Chondrocyte (in vitro differentiated cells): ENCODE results near the gene ZNF136. TPM values are rescaled to one million over a fixed set of nuclear protein-coding genes. Genes with fewer than 3 reads are reported as not detected.

ENCODE experiments used
- DNase-seq: peaks from one replicate; pipeline ENCODE4 v3.0.0; 2021; ENCODE audit warnings: mixed read lengths, low spot score
- H3K27ac Mint-ChIP-seq: one replicate; pipeline ENCODE4 v1.8.0; 2021; ENCODE audit warnings: mild to moderate bottlenecking, moderate library complexity, mixed read lengths; ENCODE audit not compliant: unreplicated experiment
- H3K27me3 Mint-ChIP-seq: 2 replicates; pipeline ENCODE4 v1.8.0; 2021; ENCODE audit warnings: low read depth, mixed read lengths
- H3K36me3 Mint-ChIP-seq: 2 replicates; pipeline ENCODE4 v1.8.0; 2021; ENCODE audit warnings: low read depth, mixed read lengths
- H3K4me1 Mint-ChIP-seq: 2 replicates; pipeline ENCODE4 v1.8.0; 2021; ENCODE audit warnings: low read depth, mild to moderate bottlenecking, mixed read lengths
- H3K4me3 Mint-ChIP-seq: one replicate; pipeline ENCODE4 v1.8.0; 2021; ENCODE audit warnings: mild to moderate bottlenecking, moderate library complexity, mixed read lengths; ENCODE audit not compliant: unreplicated experiment
- H3K9me3 Mint-ChIP-seq: 2 replicates; pipeline ENCODE4 v1.8.0; 2021; ENCODE audit warnings: low read depth, mixed read lengths
- total RNA-seq: library from RNA; stranded (reverse); gene quantifications from 3 replicates; pipeline ENCODE4 v1.2.1, GENCODE V29; 2021
- TF ChIP-seq, protein P1 (sequence below): fragments of 200-600 bp; sonication (generic); IDR thresholded peaks from 2 replicates; pipeline ENCODE4 v1.5.0; 2021; ENCODE audit warnings: antibody characterized with exemption, mild to moderate bottlenecking, moderate library complexity

The ZNF136 gene
- total RNA-seq, 1 donor from 2014 or later, result 7.1 TPM

GRCh38 chr19:12194827-12195731 is 32.2 kb downstream of the ZNF136 start:
- Mint-ChIP-seq H3K36me3 (peaks cover 62% of the 10 kb centered on the region), H3K27me3 (no peaks in the 10 kb centered on the region), H3K4me1 (no peaks in the 10 kb centered on the region), H3K4me3 (no peak overlapping the region), H3K27ac (no peak overlapping the region), H3K9me3 (peaks cover 64% of the 10 kb centered on the region)
- TF ChIP-seq, protein P1, sequence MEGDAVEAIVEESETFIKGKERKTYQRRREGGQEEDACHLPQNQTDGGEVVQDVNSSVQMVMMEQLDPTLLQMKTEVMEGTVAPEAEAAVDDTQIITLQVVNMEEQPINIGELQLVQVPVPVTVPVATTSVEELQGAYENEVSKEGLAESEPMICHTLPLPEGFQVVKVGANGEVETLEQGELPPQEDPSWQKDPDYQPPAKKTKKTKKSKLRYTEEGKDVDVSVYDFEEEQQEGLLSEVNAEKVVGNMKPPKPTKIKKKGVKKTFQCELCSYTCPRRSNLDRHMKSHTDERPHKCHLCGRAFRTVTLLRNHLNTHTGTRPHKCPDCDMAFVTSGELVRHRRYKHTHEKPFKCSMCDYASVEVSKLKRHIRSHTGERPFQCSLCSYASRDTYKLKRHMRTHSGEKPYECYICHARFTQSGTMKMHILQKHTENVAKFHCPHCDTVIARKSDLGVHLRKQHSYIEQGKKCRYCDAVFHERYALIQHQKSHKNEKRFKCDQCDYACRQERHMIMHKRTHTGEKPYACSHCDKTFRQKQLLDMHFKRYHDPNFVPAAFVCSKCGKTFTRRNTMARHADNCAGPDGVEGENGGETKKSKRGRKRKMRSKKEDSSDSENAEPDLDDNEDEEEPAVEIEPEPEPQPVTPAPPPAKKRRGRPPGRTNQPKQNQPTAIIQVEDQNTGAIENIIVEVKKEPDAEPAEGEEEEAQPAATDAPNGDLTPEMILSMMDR, result no peak
- no peak for DNase-seq

- Mint-ChIP-seq H3K9me3 (peaks cover 62% of the 10 kb centered on the region), H3K4me3 (no peak overlapping the region), H3K36me3 (peaks cover 56% of the 10 kb centered on the region), H3K4me1 (no peaks in the 10 kb centered on the region), H3K27me3 (no peaks in the 10 kb centered on the region), H3K27ac (no peak overlapping the region)
- DNase-seq, result no peak
- TF ChIP-seq, protein P1, result no peak
Observed at GRCh38 chr19:12198136-12198535, 35.2 kb downstream of the ZNF136 start.

DNA sequence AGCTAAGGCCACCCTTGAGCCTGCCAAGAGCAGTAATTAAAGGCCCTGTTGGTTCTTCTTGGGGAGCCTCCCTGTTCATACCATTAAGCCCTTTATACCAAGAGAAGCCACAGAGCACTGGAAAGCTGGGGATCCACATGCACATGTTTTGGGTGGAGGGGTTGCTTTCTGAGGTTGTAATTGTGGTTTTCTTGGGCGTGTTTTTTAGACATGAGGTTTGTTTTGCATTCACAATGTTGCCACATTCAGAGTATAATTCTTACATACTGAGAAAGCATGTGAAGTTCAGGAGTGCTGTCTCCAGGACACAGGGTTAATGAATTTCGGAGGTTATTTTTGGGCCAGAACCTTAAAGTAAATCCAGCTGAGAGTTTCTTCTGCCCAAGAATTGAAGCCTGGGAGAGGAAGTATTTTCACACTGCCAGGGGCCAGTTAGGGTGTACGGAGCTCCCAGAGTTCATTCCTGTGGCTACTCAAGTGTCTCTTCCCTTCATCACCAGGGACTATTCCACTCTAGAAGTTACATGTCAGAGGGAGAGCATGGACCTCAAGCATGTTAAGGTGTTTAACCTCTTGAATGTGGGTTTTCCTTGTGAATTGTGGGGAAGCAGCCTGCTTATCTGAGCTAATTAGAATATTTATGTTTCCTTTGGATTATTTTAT is 37.0 kb downstream of the ZNF136 start:
- H3K27ac Mint-ChIP-seq, result no peak overlapping the region
- H3K4me3 Mint-ChIP-seq, result no peak overlapping the region
- H3K36me3 Mint-ChIP-seq, result peaks cover 52% of the 10 kb centered on the region
- TF ChIP-seq, protein P1, result no peak
- peaks cover 65% of the 10 kb centered on the region for H3K9me3 Mint-ChIP-seq
- no peaks in the 10 kb centered on the region for H3K4me1 Mint-ChIP-seq
- DNase-seq, result no peak
- no peaks in the 10 kb centered on the region for H3K27me3 Mint-ChIP-seq

GRCh38 chr19:12202250-12202649 is 39.4 kb downstream of the ZNF136 start:
- no peak for DNase-seq
- Mint-ChIP-seq H3K27me3 (no peaks in the 10 kb centered on the region), H3K9me3 (peaks cover 65% of the 10 kb centered on the region), H3K4me3 (no peak overlapping the region), H3K36me3 (peaks cover 51% of the 10 kb centered on the region), H3K27ac (no peak overlapping the region), H3K4me1 (no peaks in the 10 kb centered on the region)
- TF ChIP-seq, protein P1, result no peak

DNA sequence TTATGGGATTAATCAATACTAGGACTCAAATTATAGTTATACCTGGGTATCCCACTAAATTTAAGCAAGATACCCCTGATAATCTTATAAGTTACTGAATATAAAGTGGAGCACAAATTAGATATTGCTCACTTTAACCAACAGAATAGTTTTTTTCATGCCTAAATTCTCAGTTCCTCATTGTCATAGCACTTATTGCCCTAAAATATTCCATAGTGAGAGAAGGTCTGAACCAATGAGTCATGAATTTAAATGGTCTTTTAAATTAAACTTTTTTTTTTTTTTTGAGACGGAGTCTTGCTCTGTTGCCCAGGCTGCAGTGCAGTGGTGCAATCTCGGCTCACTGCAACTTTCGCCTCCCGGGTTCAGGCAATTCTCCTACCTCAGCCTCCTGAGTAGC is 42.4 kb downstream of the ZNF136 start:
- H3K36me3 Mint-ChIP-seq, result peaks cover 58% of the 10 kb centered on the region
- H3K4me3 Mint-ChIP-seq, result no peak overlapping the region
- no peak for DNase-seq
- TF ChIP-seq, protein P1, result no peak
- peaks cover 69% of the 10 kb centered on the region for H3K9me3 Mint-ChIP-seq
- H3K27me3 Mint-ChIP-seq, result no peaks in the 10 kb centered on the region
- no peaks in the 10 kb centered on the region for H3K4me1 Mint-ChIP-seq
- H3K27ac Mint-ChIP-seq, result no peak overlapping the region
